NCI-H1436 (cell line): ENCODE measurements around the gene LDB3.

Source experiments
- DNase-seq: peaks from one replicate; lab custom pipeline; 2025; lab: John Stamatoyannopoulos, UW

LDB3 gene

GRCh38 chr10:86651631-86652331 lies 16.5 kb upstream of the LDB3 start:
- no peak for DNase-seq

- peak; percentile 22 for DNase-seq
These were observed 15.7 kb upstream of the LDB3 start for GRCh38 chr10:86652361-86653202.

GRCh38 chr10:86653379-86653778 lies 14.9 kb upstream of the LDB3 start:
- DNase-seq = no peak

GRCh38 chr10:86653987-86654386 lies 14.3 kb upstream of the LDB3 start:
- no peak for DNase-seq

- DNase-seq = no peak
These were observed 13.7 kb upstream of the LDB3 start, which contains the start of gene OPN4 for GRCh38 chr10:86654411-86655172. Gene OPN4 (plus strand): TSS chr10:86654547. CDS start chr10:86654784, 237 bp downstream.

- no peak for DNase-seq
These were observed 13.2 kb upstream of the LDB3 start for GRCh38 chr10:86655173-86655540.

- DNase-seq = no peak
These were observed 12.7 kb upstream of the LDB3 start for GRCh38 chr10:86655596-86655995.

GRCh38 chr10:86657011-86657395 lies 11.3 kb upstream of the LDB3 start:
- no peak for DNase-seq

GRCh38 chr10:86657396-86658011 lies 10.8 kb upstream of the LDB3 start:
- DNase-seq = no peak

GRCh38 chr10:86658261-86658741 lies 10.0 kb upstream of the LDB3 start:
- DNase-seq = no peak

- DNase-seq = no peak
These were observed 9.6 kb upstream of the LDB3 start for GRCh38 chr10:86658751-86659150.

GRCh38 chr10:86659161-86659691 lies 9.1 kb upstream of the LDB3 start:
- no peak for DNase-seq

- no peak for DNase-seq
These were observed 8.4 kb upstream of the LDB3 start for GRCh38 chr10:86659721-86660453.

GRCh38 chr10:86661161-86662025 lies 6.9 kb upstream of the LDB3 start:
- DNase-seq = no peak

- DNase-seq = no peak
These were observed 5.9 kb upstream of the LDB3 start for GRCh38 chr10:86662186-86663045.

GRCh38 chr10:86663046-86663345 lies 5.3 kb upstream of the LDB3 start:
- DNase-seq = no peak

GRCh38 chr10:86663576-86664339 lies 4.6 kb upstream of the LDB3 start:
- DNase-seq = no peak
